Kidney (tissue), 14 donors: ENCODE results near the gene RCAN1. TPM values are rescaled to one million over a fixed set of nuclear protein-coding genes. Genes with fewer than 3 reads are reported as not detected.

Experiments used
- DNase-seq, 5 donors: peaks; one replicate each; pipeline ENCODE4 v3.0.0-alpha.2; 2013 to 2020
- FAIRE-seq: peaks from 2 replicates; lab custom pipeline; 2012; peaks lifted over from hg19 to GRCh38; lab: Jason Lieb, UNC
- H3K27ac ChIP-seq, 2 donors: one replicate each; pipeline ENCODE4 v1.7.0; 2013; ENCODE audit warnings: low read depth in 2 of 2, low read length in 2 of 2, inconsistent platforms in 1 of 2
- H3K27me3 ChIP-seq: one replicate; pipeline ENCODE4 v1.7.1; 2013; ENCODE audit warnings: low read length, inconsistent platforms; ENCODE audit not compliant: control insufficient read depth, insufficient read depth
- H3K36me3 ChIP-seq, 3 donors: one replicate each; pipeline versions ENCODE4 v1.7.0 to v1.7.1; 2013; ENCODE audit warnings: low read length in 3 of 3, control low read depth in 1 of 3, inconsistent platforms in 1 of 3; ENCODE audit not compliant: insufficient read depth in 3 of 3, control insufficient read depth in 2 of 3
- H3K4me1 ChIP-seq, 3 donors: one replicate each; pipeline versions ENCODE4 v1.7.0 to v1.7.1; 2013; ENCODE audit warnings: low read length in 3 of 3, inconsistent platforms in 1 of 3, low read depth in 1 of 3; ENCODE audit not compliant: control insufficient read depth in 2 of 3, insufficient read depth in 2 of 3
- H3K4me3 ChIP-seq, 3 donors: one replicate each; pipeline versions ENCODE4 v1.7.0 to v1.8.1; 2013; ENCODE audit warnings: low read length in 3 of 3, control low read depth in 1 of 3, inconsistent platforms in 1 of 3
- H3K9ac ChIP-seq, 3 donors: one replicate each; pipeline versions ENCODE4 v1.7.0 to v1.7.1; 2013; ENCODE audit warnings: low read length in 3 of 3, control low read depth in 1 of 3, inconsistent platforms in 1 of 3
- H3K9me3 ChIP-seq, 3 donors: one replicate each; pipeline versions ENCODE4 v1.7.0 to v1.7.1; 2013; ENCODE audit warnings: low read length in 3 of 3, control low read depth in 1 of 3, inconsistent platforms in 1 of 3; ENCODE audit not compliant: control insufficient read depth in 2 of 3, insufficient read depth in 1 of 3
- intact Hi-C: fragments of 100-400 bp; cut with DNase I; formaldehyde crosslinking; loops from one replicate; pipeline ENCODE4 v1.11.1; 2022
- polyA plus RNA-seq: library from polyadenylated mRNA; stranded (reverse); fragments of 350-450 nt; fragmentation: Illumina TruSeq; extraction: RNeasy Lipid Tissue Mini Kit (QIAGEN cat#74804); gene quantifications from one replicate; pipeline ENCODE4 v1.2.3, GENCODE V29; 2014; ENCODE audit warnings: low read depth, low replicate concordance; ENCODE audit not compliant: insufficient read depth
- total RNA-seq: library from RNA; stranded (reverse); fragmentation: NEBNext Ultra II Directional; extraction: Animal tissue kit (Norgen Biotek cat#: 25700); gene quantifications from one replicate; pipeline ENCODE4 v1.2.1, GENCODE V29; 2021
- TF ChIP-seq, protein P1 (sequence below): IDR thresholded peaks from 3 replicates; pipeline ENCODE4 v1.5.1; 2012; ENCODE audit warnings: mild to moderate bottlenecking, moderate library complexity, borderline replicate concordance; ENCODE audit not compliant: insufficient read depth; ENCODE audit errors: extremely low read depth
- donor health status: control.
- donor health status: control.
- donor health status: control.
- donor health status: control.
- donor health status: control.
- donor health status: DM: yes; HTN: yes; CAD: no.
- donor health status: Normal renal cell carcinoma (clear cell type).

The RCAN1 gene
- total and polyA plus RNA-seq, 2 donors from 2014 or later, result 31.3 to 55.3 TPM

DNA sequence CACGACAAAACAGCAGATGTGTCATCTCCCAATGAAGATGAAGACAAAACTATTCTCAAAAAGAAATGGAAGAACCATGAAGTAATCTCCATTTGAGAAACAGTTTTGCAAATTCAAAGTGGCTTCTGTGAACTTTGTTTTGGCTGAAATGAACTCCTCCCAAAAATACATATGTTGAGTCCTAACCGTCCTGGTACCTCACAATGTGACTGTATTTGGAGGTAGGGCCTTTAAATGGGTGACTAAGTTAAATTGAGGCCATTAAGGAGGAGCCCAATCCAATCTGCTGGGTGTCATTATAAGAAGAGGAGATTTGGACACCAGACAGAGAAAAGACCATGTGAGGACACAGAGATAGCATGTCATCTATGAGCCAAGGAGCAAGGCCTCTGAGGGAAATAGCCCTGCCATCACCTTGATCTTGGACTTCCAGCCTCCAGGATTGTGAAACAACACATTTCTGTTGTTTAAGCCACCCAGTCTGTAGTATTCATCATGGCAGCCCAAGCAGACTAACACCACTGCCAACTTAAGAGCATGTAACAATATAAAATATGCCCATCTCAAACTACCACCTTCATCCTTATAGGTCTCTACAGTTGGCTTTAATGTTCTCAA lies 64.6 kb downstream of the RCAN1 start:
- Histone ChIP-seq H3K9ac (no peak overlapping the region), H3K4me1 (peaks cover 0 to 8% (median 8%) of the 10 kb centered on the region in 3 donors), H3K27me3 (no peaks in the 10 kb centered on the region), H3K9me3 (no peaks in the 10 kb centered on the region), H3K4me3 (no peak overlapping the region), H3K36me3 (no peaks in the 10 kb centered on the region), H3K27ac (no peak overlapping the region)
- DNase-seq (no peak), FAIRE-seq (no peak)
- intact Hi-C loops, result no loop called here
- TF ChIP-seq, protein P1, sequence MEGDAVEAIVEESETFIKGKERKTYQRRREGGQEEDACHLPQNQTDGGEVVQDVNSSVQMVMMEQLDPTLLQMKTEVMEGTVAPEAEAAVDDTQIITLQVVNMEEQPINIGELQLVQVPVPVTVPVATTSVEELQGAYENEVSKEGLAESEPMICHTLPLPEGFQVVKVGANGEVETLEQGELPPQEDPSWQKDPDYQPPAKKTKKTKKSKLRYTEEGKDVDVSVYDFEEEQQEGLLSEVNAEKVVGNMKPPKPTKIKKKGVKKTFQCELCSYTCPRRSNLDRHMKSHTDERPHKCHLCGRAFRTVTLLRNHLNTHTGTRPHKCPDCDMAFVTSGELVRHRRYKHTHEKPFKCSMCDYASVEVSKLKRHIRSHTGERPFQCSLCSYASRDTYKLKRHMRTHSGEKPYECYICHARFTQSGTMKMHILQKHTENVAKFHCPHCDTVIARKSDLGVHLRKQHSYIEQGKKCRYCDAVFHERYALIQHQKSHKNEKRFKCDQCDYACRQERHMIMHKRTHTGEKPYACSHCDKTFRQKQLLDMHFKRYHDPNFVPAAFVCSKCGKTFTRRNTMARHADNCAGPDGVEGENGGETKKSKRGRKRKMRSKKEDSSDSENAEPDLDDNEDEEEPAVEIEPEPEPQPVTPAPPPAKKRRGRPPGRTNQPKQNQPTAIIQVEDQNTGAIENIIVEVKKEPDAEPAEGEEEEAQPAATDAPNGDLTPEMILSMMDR, result no peak

DNA sequence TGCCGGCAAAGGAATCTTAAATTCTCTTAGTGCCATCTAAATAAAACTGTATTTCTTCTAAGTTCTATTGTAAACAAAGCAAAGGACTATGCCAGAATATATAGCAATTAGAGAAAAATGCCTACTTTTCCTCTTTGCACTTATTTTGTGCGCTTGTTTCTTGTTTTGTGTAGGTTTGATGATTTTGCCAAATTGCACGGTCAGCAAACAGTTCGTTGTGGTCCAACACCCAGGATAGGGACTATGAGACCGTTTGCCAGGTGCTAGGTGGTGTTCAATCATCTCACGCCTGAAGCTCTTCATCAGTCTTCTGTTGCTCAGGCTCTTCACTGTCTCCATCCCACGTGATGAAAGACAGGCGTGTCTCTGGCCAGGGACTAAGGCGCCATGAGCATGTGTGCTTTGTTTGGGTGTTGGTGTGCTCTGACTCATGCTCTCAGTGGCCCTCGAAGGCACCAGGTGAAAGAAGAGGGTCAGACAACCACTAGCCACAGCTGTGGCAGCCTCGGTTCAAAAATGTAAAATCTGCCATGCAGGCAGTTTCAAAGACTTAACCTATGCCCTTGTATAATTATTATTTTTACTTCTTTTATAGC lies 66.0 kb downstream of the RCAN1 start:
- DNase-seq (no peak), FAIRE-seq (no peak)
- intact Hi-C loops, result no loop called here
- no peak overlapping the region for H3K9ac ChIP-seq
- H3K36me3 ChIP-seq, result no peaks in the 10 kb centered on the region
- peaks cover 0 to 23% (median 14%) of the 10 kb centered on the region in 3 donors for H3K4me1 ChIP-seq
- TF ChIP-seq, protein P1, result no peak
- H3K9me3 ChIP-seq, result no peaks in the 10 kb centered on the region
- no peaks in the 10 kb centered on the region for H3K27me3 ChIP-seq
- no peak overlapping the region for H3K4me3 ChIP-seq
- H3K27ac ChIP-seq, result no peak overlapping the region

DNA sequence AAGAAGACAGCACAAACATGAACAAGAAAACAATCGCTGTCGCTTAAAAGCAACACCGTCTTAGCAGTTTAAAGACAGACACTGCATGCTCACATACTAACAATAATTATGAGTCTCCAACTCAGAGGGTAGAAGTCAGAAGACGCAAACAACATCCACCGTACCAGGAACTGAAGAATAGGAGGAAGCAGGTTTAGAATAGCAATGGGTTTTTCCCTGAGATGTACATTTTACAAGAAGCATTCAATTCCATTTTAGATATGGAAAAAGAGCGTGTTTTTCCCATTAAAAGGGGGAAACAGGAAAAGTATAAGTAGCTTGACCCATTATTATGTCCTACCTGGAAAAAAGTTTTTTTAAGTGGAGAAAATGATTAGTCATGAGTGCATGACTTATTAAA lies 68.4 kb downstream of the RCAN1 start:
- H3K9ac ChIP-seq, result no peak overlapping the region
- H3K27ac ChIP-seq, result no peak overlapping the region
- intact Hi-C loops, result no loop called here

More for the DNA sequence above, 68.4 kb downstream of the RCAN1 start:
- Histone ChIP-seq H3K4me3 (no peak overlapping the region), H3K9me3 (peaks cover 0 to 3% (median 0%) of the 10 kb centered on the region in 3 donors), H3K27me3 (no peaks in the 10 kb centered on the region), H3K36me3 (no peaks in the 10 kb centered on the region), H3K4me1 (peaks cover 0 to 29% (median 15%) of the 10 kb centered on the region in 3 donors)
- DNase-seq, result no peak
- no peak for FAIRE-seq
- TF ChIP-seq, protein P1, result no peak
